Measurements from ENCODE around the gene RFXANK. TPM values are rescaled to one million over a fixed set of nuclear protein-coding genes. Genes with fewer than 3 reads are reported as not detected.
A peak's percentile ranks its signal among the peaks of the same experiment; 100 is the strongest.

RFXANK gene
- total RNA-seq, 1 experiment from 2014 or later, result 73.4 TPM

DNA sequence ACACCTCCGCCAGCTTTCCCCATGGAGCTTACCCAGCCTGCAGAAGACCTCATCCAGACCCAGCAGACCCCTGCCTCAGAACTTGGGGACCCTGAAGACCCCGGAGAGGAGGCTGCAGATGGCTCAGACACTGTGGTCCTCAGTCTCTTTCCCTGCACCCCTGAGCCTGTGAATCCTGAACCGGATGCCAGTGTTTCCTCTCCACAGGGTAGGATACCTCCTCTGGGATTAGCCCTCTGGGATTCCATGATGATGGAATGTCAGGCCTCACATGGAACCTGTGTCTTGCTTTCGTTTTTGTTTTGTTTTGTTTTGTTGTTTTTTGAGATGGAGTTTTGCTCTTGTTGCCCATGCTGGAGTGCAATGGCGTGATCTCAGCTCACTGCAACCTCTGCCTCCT, 1.9 kb downstream of the RFXANK start:
- DNase-seq, result no peak
- Mint-ChIP-seq H3K9me3 (ENCODE audit: unreplicated experiment) (no peaks in the 10 kb centered on the region), H3K27ac (ENCODE audit: unreplicated experiment) (no peak overlapping the region), H3K27me3 (ENCODE audit: insufficient read depth, unreplicated experiment) (no peaks in the 10 kb centered on the region), H3K4me1 (ENCODE audit: low read depth, unreplicated experiment) (no peaks in the 10 kb centered on the region), H3K36me3 (ENCODE audit: insufficient read depth, unreplicated experiment) (peaks cover 34% of the 10 kb centered on the region), H3K4me3 (ENCODE audit: unreplicated experiment) (peak overlapping the region; percentile 97)
- ChIA-PET POLR2A (no interaction called here), CTCF (no interaction called here)
- Histone ChIP-seq H3K9me3 (no peaks in the 10 kb centered on the region), H3K27me3 (replicated peaks; ENCODE audit: control insufficient read depth, insufficient read depth, low read length) (no peaks in the 10 kb centered on the region), H3K4me3 (ENCODE audit: low read depth, low read length) (no peak overlapping the region), H3K36me3 (ENCODE audit: control insufficient read depth, insufficient read depth, low read length) (no peaks in the 10 kb centered on the region), H3K4me1 (no peaks in the 10 kb centered on the region)
- no TSS peak for BruUV-seq (replicated peaks)
- TF ChIP-seq, protein P1, sequence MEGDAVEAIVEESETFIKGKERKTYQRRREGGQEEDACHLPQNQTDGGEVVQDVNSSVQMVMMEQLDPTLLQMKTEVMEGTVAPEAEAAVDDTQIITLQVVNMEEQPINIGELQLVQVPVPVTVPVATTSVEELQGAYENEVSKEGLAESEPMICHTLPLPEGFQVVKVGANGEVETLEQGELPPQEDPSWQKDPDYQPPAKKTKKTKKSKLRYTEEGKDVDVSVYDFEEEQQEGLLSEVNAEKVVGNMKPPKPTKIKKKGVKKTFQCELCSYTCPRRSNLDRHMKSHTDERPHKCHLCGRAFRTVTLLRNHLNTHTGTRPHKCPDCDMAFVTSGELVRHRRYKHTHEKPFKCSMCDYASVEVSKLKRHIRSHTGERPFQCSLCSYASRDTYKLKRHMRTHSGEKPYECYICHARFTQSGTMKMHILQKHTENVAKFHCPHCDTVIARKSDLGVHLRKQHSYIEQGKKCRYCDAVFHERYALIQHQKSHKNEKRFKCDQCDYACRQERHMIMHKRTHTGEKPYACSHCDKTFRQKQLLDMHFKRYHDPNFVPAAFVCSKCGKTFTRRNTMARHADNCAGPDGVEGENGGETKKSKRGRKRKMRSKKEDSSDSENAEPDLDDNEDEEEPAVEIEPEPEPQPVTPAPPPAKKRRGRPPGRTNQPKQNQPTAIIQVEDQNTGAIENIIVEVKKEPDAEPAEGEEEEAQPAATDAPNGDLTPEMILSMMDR (IDR thresholded peaks at IDR 0.05; ENCODE audit: insufficient read depth in 1 of 2, low read depth in 1 of 2, low read length in 1 of 2, severe bottlenecking in 1 of 2, unreplicated experiment in 1 of 2), result no peak
- intact Hi-C loops (cut with micrococcal nuclease; ENCODE audit: unreplicated experiment), result loop anchor here (2.0 kb wide), 1 partner anchor 127 kb away; the partner anchor contains the start of genes MAU2 and SUGP1

DNA sequence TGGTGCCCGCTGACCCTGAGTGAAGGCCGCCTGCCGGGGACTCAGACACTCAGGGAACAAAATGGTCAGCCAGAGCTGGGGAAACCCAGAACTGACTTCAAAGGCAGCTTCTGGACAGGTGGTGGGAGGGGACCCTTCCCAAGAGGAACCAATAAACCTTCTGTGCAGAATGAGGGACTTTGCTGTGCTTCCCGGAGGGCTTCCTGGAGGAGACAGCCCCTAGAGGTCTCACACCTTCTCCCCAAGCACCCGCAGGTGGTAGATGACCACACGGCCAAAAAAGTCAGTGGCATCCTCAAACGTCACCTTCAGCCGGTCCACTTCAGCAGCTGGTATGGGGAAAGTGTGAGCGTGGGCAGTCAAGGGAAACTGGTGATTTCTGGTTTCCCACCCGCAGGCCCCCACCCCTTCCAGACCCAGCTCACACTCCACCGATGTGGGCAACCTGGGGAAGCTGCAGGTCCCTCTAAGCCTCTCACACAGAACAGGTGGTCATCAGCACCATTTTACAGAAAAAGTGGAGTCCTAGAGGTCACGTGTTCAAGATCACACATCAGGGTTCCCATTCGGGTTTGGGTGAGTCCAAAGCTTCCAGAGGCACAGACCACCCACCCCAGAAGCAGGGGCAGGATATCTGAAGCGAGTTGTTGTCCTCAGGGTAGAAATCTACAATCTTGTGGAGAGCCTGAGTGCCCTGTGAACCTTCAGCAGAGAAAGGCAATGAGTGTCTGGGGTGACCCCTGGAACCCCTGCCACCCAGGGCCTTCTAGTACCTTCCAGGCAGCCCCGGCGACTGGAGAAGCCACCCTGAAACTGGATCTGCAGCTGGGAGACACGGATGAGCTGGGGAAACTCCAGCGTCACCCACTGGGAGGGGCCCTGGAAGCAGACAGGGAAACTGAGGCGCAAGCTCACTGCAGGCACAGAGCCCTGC, 9.9 kb downstream of the RFXANK start:
- ChIA-PET CTCF (interaction anchor here (0.6 kb wide), 1 partner anchor 44 kb away, joined by 3 read pairs; no protein-coding TSS in a partner anchor), POLR2A (interaction anchor here (1.8 kb wide), 1 partner anchor 10 kb away, joined by 18 read pairs; the partner anchor contains the start of genes BORCS8 and RFXANK)
- Histone ChIP-seq H3K4me3 (ENCODE audit: low read depth, low read length) (peak overlapping the region; percentile 67), H3K27me3 (replicated peaks; ENCODE audit: control insufficient read depth, insufficient read depth, low read length) (no peaks in the 10 kb centered on the region), H3K4me1 (peaks cover 4% of the 10 kb centered on the region; the same call in 1 of the 2 replicates), H3K9me3 (no peaks in the 10 kb centered on the region), H3K36me3 (ENCODE audit: control insufficient read depth, insufficient read depth, low read length) (no peaks in the 10 kb centered on the region)
- TF ChIP-seq, protein P1 (IDR thresholded peaks at IDR 0.05; ENCODE audit: insufficient read depth in 1 of 2, low read depth in 1 of 2, low read length in 1 of 2, severe bottlenecking in 1 of 2, unreplicated experiment in 1 of 2), result no peak
- Mint-ChIP-seq H3K4me1 (ENCODE audit: low read depth, unreplicated experiment) (no peaks in the 10 kb centered on the region), H3K27ac (ENCODE audit: unreplicated experiment) (peak overlapping the region; percentile 87), H3K9me3 (ENCODE audit: unreplicated experiment) (no peaks in the 10 kb centered on the region), H3K36me3 (ENCODE audit: insufficient read depth, unreplicated experiment) (peaks cover 36% of the 10 kb centered on the region), H3K4me3 (ENCODE audit: unreplicated experiment) (peak overlapping the region; percentile 83), H3K27me3 (ENCODE audit: insufficient read depth, unreplicated experiment) (peaks cover 3% of the 10 kb centered on the region)
- no TSS peak for BruUV-seq (replicated peaks)
- intact Hi-C loops (cut with micrococcal nuclease; ENCODE audit: unreplicated experiment), result no loop called here
- DNase-seq, result no peak

DNA sequence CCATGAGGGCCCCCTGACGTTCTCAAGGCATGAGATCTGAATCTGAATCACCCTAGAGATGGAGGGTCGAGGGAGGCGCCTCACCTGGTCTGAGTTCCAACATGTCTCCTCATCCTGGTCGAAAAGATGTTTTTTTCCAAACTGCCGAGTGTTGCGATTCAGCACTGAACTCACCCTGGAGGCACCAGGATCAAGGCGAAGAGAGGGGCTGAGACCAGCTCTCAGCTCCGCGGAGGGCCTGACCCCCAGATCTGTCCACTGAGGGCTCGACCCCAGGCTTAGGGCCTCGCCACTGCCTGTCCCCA, 10.6 kb downstream of the RFXANK start:
- POLR2A ChIA-PET, result interaction anchor here (1.0 to 1.8 kb wide), 2 partner anchors 10 to 70 kb away, joined by 3 to 18 read pairs; partner anchors contain the start of genes BORCS8 and RFXANK
- CTCF ChIA-PET, result interaction anchor here (1.1 kb wide), 2 partner anchors 23 to 66 kb away, joined by 6 to 12 read pairs; no protein-coding TSS in a partner anchor
- H3K27me3 Mint-ChIP-seq (ENCODE audit: insufficient read depth, unreplicated experiment), result peaks cover 3% of the 10 kb centered on the region
- no peak for DNase-seq
- Histone ChIP-seq H3K9me3 (no peaks in the 10 kb centered on the region), H3K27me3 (replicated peaks; ENCODE audit: control insufficient read depth, insufficient read depth, low read length) (no peaks in the 10 kb centered on the region), H3K4me3 (ENCODE audit: low read depth, low read length) (peak overlapping the region; percentile 67), H3K4me1 (peaks cover 4% of the 10 kb centered on the region; the same call in 1 of the 2 replicates), H3K36me3 (ENCODE audit: control insufficient read depth, insufficient read depth, low read length) (no peaks in the 10 kb centered on the region)
- H3K27ac Mint-ChIP-seq (ENCODE audit: unreplicated experiment), result peak overlapping the region; percentile 87
- BruUV-seq (replicated peaks), result no TSS peak
- H3K4me3 Mint-ChIP-seq (ENCODE audit: unreplicated experiment), result peak overlapping the region; percentile 83
- intact Hi-C loops (cut with micrococcal nuclease; ENCODE audit: unreplicated experiment), result loop anchor here (1.0 kb wide), 1 partner anchor 10 kb away; the partner anchor contains the start of genes BORCS8 and RFXANK
- H3K36me3 Mint-ChIP-seq (ENCODE audit: insufficient read depth, unreplicated experiment), result peaks cover 36% of the 10 kb centered on the region
- no peaks in the 10 kb centered on the region for H3K9me3 Mint-ChIP-seq (ENCODE audit: unreplicated experiment)
- TF ChIP-seq, protein P1 (IDR thresholded peaks at IDR 0.05; ENCODE audit: insufficient read depth in 1 of 2, low read depth in 1 of 2, low read length in 1 of 2, severe bottlenecking in 1 of 2, unreplicated experiment in 1 of 2), result no peak
- H3K4me1 Mint-ChIP-seq (ENCODE audit: low read depth, unreplicated experiment), result no peaks in the 10 kb centered on the region
